ENCODE results near the gene TSPAN4. TPM values are rescaled to one million over a fixed set of nuclear protein-coding genes. Genes with fewer than 3 reads are reported as not detected.

Gene TSPAN4
- total RNA-seq, 1 donor from 2014 or later: 14.8 TPM

- Mint-ChIP-seq H3K4me3 (peak overlapping the region; percentile 53), H3K27ac (peak overlapping the region; percentile 52), H3K27me3 (peaks cover 42% of the 10 kb centered on the region), H3K36me3 (ENCODE audit: low read depth) (peaks cover 2% of the 10 kb centered on the region), H3K9me3 (no peaks in the 10 kb centered on the region), H3K4me1 (peaks cover 28% of the 10 kb centered on the region)
- DNase-seq: no peak
- intact Hi-C loops (cut with micrococcal nuclease): loop anchor here (1.0 kb wide), 1 partner anchor 10 kb away; the partner anchor contains the start of genes POLR2L and TSPAN4
Observed at GRCh38 chr11:831961-832528, 10.6 kb upstream of the TSPAN4 start.

- intact Hi-C loops (cut with micrococcal nuclease): loop anchor here (1.0 kb wide), 1 partner anchor 10 kb away; the partner anchor contains the start of genes POLR2L and TSPAN4
- H3K27me3 Mint-ChIP-seq: peaks cover 40% of the 10 kb centered on the region
- peaks cover 26% of the 10 kb centered on the region for H3K4me1 Mint-ChIP-seq
- H3K4me3 Mint-ChIP-seq: peak within 1 kb of the TSS; percentile 74
- H3K9me3 Mint-ChIP-seq: no peaks in the 10 kb centered on the region
- DNase-seq: peak; percentile 85
- H3K36me3 Mint-ChIP-seq (ENCODE audit: low read depth): peaks cover 4% of the 10 kb centered on the region
- H3K27ac Mint-ChIP-seq: peak within 1 kb of the TSS; percentile 52
Observed at GRCh38 chr11:832529-833113, 10.0 kb upstream of the TSPAN4 start, which contains the start of gene CD151. Gene CD151, plus strand, starts transcription at chr11:832952. Its CDS starts 3,118 bp downstream, at chr11:836070.

GRCh38 chr11:833114-833791 is 9.4 kb upstream of the TSPAN4 start:
- intact Hi-C loops (cut with micrococcal nuclease): no loop called here
- peak; percentile 81 for DNase-seq
- Mint-ChIP-seq H3K9me3 (no peaks in the 10 kb centered on the region), H3K27ac (no peak overlapping the region), H3K27me3 (peaks cover 34% of the 10 kb centered on the region), H3K4me3 (peak overlapping the region; percentile 74), H3K4me1 (peaks cover 20% of the 10 kb centered on the region), H3K36me3 (ENCODE audit: low read depth) (peaks cover 7% of the 10 kb centered on the region)

GRCh38 chr11:833849-834311 is 8.8 kb upstream of the TSPAN4 start:
- Mint-ChIP-seq H3K36me3 (ENCODE audit: low read depth) (peaks cover 12% of the 10 kb centered on the region), H3K4me3 (peak overlapping the region; percentile 74), H3K27ac (no peak overlapping the region), H3K4me1 (peaks cover 21% of the 10 kb centered on the region), H3K27me3 (peaks cover 28% of the 10 kb centered on the region), H3K9me3 (no peaks in the 10 kb centered on the region)
- intact Hi-C loops (cut with micrococcal nuclease): no loop called here
- DNase-seq: no peak

- peaks cover 13% of the 10 kb centered on the region for H3K36me3 Mint-ChIP-seq (ENCODE audit: low read depth)
- H3K9me3 Mint-ChIP-seq: no peaks in the 10 kb centered on the region
Observed at GRCh38 chr11:834371-835316, 8.0 kb upstream of the TSPAN4 start.

GRCh38 chr11:836274-836673 is 6.4 kb upstream of the TSPAN4 start:
- no peak overlapping the region for H3K27ac Mint-ChIP-seq
- peaks cover 24% of the 10 kb centered on the region for H3K36me3 Mint-ChIP-seq (ENCODE audit: low read depth)
- H3K4me3 Mint-ChIP-seq: no peak overlapping the region
- no peaks in the 10 kb centered on the region for H3K9me3 Mint-ChIP-seq
- no peak for DNase-seq
- peaks cover 12% of the 10 kb centered on the region for H3K27me3 Mint-ChIP-seq
- peaks cover 29% of the 10 kb centered on the region for H3K4me1 Mint-ChIP-seq
- intact Hi-C loops (cut with micrococcal nuclease): no loop called here

More at GRCh38 chr11:834371-835316, 8.0 kb upstream of the TSPAN4 start:
- no peak for DNase-seq
- H3K27me3 Mint-ChIP-seq: peaks cover 21% of the 10 kb centered on the region
- H3K27ac Mint-ChIP-seq: no peak overlapping the region
- intact Hi-C loops (cut with micrococcal nuclease): no loop called here
- peak overlapping the region; percentile 74 for H3K4me3 Mint-ChIP-seq
- H3K4me1 Mint-ChIP-seq: peaks cover 15% of the 10 kb centered on the region

- H3K27me3 Mint-ChIP-seq: peaks cover 7% of the 10 kb centered on the region
- no peak for DNase-seq
- H3K27ac Mint-ChIP-seq: no peak overlapping the region
- H3K4me3 Mint-ChIP-seq: no peak overlapping the region
- intact Hi-C loops (cut with micrococcal nuclease): no loop called here
- peaks cover 29% of the 10 kb centered on the region for H3K4me1 Mint-ChIP-seq
- H3K9me3 Mint-ChIP-seq: no peaks in the 10 kb centered on the region
- peaks cover 26% of the 10 kb centered on the region for H3K36me3 Mint-ChIP-seq (ENCODE audit: low read depth)
Observed at GRCh38 chr11:836700-837099, 6.0 kb upstream of the TSPAN4 start.

- Mint-ChIP-seq H3K4me3 (no peak overlapping the region), H3K27me3 (peaks cover 2% of the 10 kb centered on the region), H3K9me3 (no peaks in the 10 kb centered on the region), H3K36me3 (ENCODE audit: low read depth) (peaks cover 26% of the 10 kb centered on the region), H3K27ac (no peak overlapping the region), H3K4me1 (peaks cover 25% of the 10 kb centered on the region)
- no peak for DNase-seq
- intact Hi-C loops (cut with micrococcal nuclease): no loop called here
Observed at GRCh38 chr11:837189-837989, 5.3 kb upstream of the TSPAN4 start.

GRCh38 chr11:837990-838307 is 4.7 kb upstream of the TSPAN4 start:
- Mint-ChIP-seq H3K27ac (no peak overlapping the region), H3K36me3 (ENCODE audit: low read depth) (peaks cover 26% of the 10 kb centered on the region), H3K4me3 (no peak overlapping the region), H3K27me3 (peaks cover 2% of the 10 kb centered on the region), H3K9me3 (no peaks in the 10 kb centered on the region), H3K4me1 (peaks cover 25% of the 10 kb centered on the region)
- DNase-seq: no peak
- intact Hi-C loops (cut with micrococcal nuclease): no loop called here

GRCh38 chr11:838441-839279 is 4.0 kb upstream of the TSPAN4 start:
- Mint-ChIP-seq H3K36me3 (ENCODE audit: low read depth) (peaks cover 26% of the 10 kb centered on the region), H3K4me3 (no peak overlapping the region), H3K27me3 (peaks cover 2% of the 10 kb centered on the region), H3K27ac (no peak overlapping the region), H3K9me3 (no peaks in the 10 kb centered on the region), H3K4me1 (peaks cover 25% of the 10 kb centered on the region)
- DNase-seq: no peak
- intact Hi-C loops (cut with micrococcal nuclease): no loop called here

GRCh38 chr11:839280-839623 is 3.4 kb upstream of the TSPAN4 start:
- no peak for DNase-seq
- Mint-ChIP-seq H3K27ac (no peak overlapping the region), H3K27me3 (no peaks in the 10 kb centered on the region), H3K9me3 (no peaks in the 10 kb centered on the region), H3K4me3 (no peak overlapping the region), H3K4me1 (peaks cover 20% of the 10 kb centered on the region), H3K36me3 (ENCODE audit: low read depth) (peaks cover 26% of the 10 kb centered on the region)
- intact Hi-C loops (cut with micrococcal nuclease): no loop called here

- Mint-ChIP-seq H3K4me1 (peaks cover 19% of the 10 kb centered on the region), H3K4me3 (peak overlapping the region; percentile 89), H3K27ac (no peak overlapping the region), H3K27me3 (no peaks in the 10 kb centered on the region), H3K36me3 (ENCODE audit: low read depth) (peaks cover 26% of the 10 kb centered on the region), H3K9me3 (no peaks in the 10 kb centered on the region)
- DNase-seq: no peak
- intact Hi-C loops (cut with micrococcal nuclease): no loop called here
Observed at GRCh38 chr11:839875-840617, 2.6 kb upstream of the TSPAN4 start.

Data from activated CD4-positive, alpha-beta T cell treated with anti-CD3 and anti-CD28 coated beads, Interleukin-2, amount 10 ng/mL, durations not matched to agents 24 days and 14 days (primary cell).